HTERT RPE-1 (cell line): ENCODE results near the gene MRPL12.

ENCODE experiments used
- in situ Hi-C: fragments of 300-500 bp; cut with MboI; formaldehyde crosslinking; loops from 4 replicates; pipeline ENCODE4 v1.14.3; 2020; ENCODE audit warnings: low sequenced_read_pairs

The MRPL12 gene

GRCh38 chr17:81715107-81715871, 12.1 kb downstream of the MRPL12 start:
- in situ Hi-C loops = no loop called here

- in situ Hi-C loops = no loop called here
Measured at GRCh38 chr17:81715872-81716673, 12.9 kb downstream of the MRPL12 start.

GRCh38 chr17:81716674-81716996, 13.5 kb downstream of the MRPL12 start:
- in situ Hi-C loops = no loop called here

- in situ Hi-C loops = no loop called here
Measured at GRCh38 chr17:81717049-81717765, 14.0 kb downstream of the MRPL12 start.

- in situ Hi-C loops = no loop called here
Measured at GRCh38 chr17:81717766-81718089, 14.6 kb downstream of the MRPL12 start.

- in situ Hi-C loops = no loop called here
Measured at GRCh38 chr17:81719410-81720266, 16.5 kb downstream of the MRPL12 start.

GRCh38 chr17:81720267-81721071, 17.3 kb downstream of the MRPL12 start:
- in situ Hi-C loops = no loop called here

- in situ Hi-C loops = no loop called here
Measured at GRCh38 chr17:81722184-81723120, 19.3 kb downstream of the MRPL12 start.

GRCh38 chr17:81723651-81724209, 20.6 kb downstream of the MRPL12 start:
- in situ Hi-C loops = no loop called here

GRCh38 chr17:81725439-81725838, 22.3 kb downstream of the MRPL12 start:
- in situ Hi-C loops = no loop called here

GRCh38 chr17:81726004-81726403, 22.8 kb downstream of the MRPL12 start:
- in situ Hi-C loops = no loop called here

GRCh38 chr17:81727324-81728031, 24.3 kb downstream of the MRPL12 start:
- in situ Hi-C loops = no loop called here

GRCh38 chr17:81733507-81734404, 30.6 kb downstream of the MRPL12 start:
- in situ Hi-C loops = no loop called here

GRCh38 chr17:81734405-81735263, 31.5 kb downstream of the MRPL12 start:
- in situ Hi-C loops = no loop called here

- in situ Hi-C loops = no loop called here
Measured at GRCh38 chr17:81735264-81736102, 32.3 kb downstream of the MRPL12 start.
